HepG2 (cell line): Measurements from ENCODE around the gene NCOA4. TPM values are rescaled to one million over a fixed set of nuclear protein-coding genes. Genes with fewer than 3 reads are reported as not detected.

Experiments used
- CBX2 ChIP-seq, 2 experiments: fragments of 200-600 bp in 1 of 2; sonication (generic); formaldehyde crosslinking in 1 of 2; IDR thresholded peaks; 2 replicates each; pipeline versions ENCODE4 v1.7.0 to v1.8.1; 2018 to 2022; ENCODE audit warnings: low read depth in 2 of 2, low read length in 1 of 2, mild to moderate bottlenecking in 1 of 2, missing genetic modification reagents in 1 of 2
- GATAD2A ChIP-seq: IDR thresholded peaks from 2 replicates; pipeline ENCODE4 v1.6.1; 2016
- GFI1 ChIP-seq: sonication (generic); formaldehyde crosslinking; IDR thresholded peaks from 2 replicates; pipeline ENCODE4 v1.5.0; 2020; ENCODE audit warnings: missing genetic modification reagents, mild to moderate bottlenecking, borderline replicate concordance
- IRF2 ChIP-seq: IDR thresholded peaks from 2 replicates; pipeline ENCODE4 v1.6.1; 2018; ENCODE audit warnings: missing genetic modification reagents, missing compliant biosample characterization
- IRX3 ChIP-seq: sonication (generic); formaldehyde crosslinking; IDR thresholded peaks from 2 replicates; pipeline ENCODE4 v1.8.1; 2023; ENCODE audit warnings: mild to moderate bottlenecking, low read depth, missing genetic modification reagents, borderline replicate concordance
- NFYC ChIP-seq: IDR thresholded peaks from 2 replicates; pipeline ENCODE4 v1.6.1; 2016; ENCODE audit warnings: missing genetic modification reagents, missing compliant biosample characterization
- RXRB ChIP-seq: IDR thresholded peaks from 2 replicates; pipeline ENCODE4 v1.6.1; 2016; ENCODE audit warnings: borderline replicate concordance, missing genetic modification reagents, missing compliant biosample characterization
- SMAD1 ChIP-seq: sonication (generic); formaldehyde crosslinking; IDR thresholded peaks from 2 replicates; pipeline ENCODE4 v1.4.0; 2020; ENCODE audit warnings: missing genetic modification reagents, low read depth, mild to moderate bottlenecking, borderline replicate concordance
- WIZ ChIP-seq: sonication (generic); formaldehyde crosslinking; IDR thresholded peaks from 2 replicates; pipeline ENCODE4 v1.5.1; 2020; ENCODE audit warnings: mild to moderate bottlenecking, missing genetic modification reagents
- ZFY ChIP-seq: sonication (generic); formaldehyde crosslinking; IDR thresholded peaks from 2 replicates; pipeline ENCODE4 v1.4.0; 2020; ENCODE audit warnings: missing genetic modification reagents
- ZNF160 ChIP-seq: sonication (generic); formaldehyde crosslinking; IDR thresholded peaks from 2 replicates; pipeline ENCODE4 v1.8.0; 2022; ENCODE audit warnings: mild to moderate bottlenecking, inconsistent platforms, missing genetic modification reagents
- ZNF253 ChIP-seq: sonication (generic); formaldehyde crosslinking; IDR thresholded peaks from 2 replicates; pipeline ENCODE4 v1.8.0; 2022; ENCODE audit warnings: mild to moderate bottlenecking, missing genetic modification reagents, borderline replicate concordance
- ZNF264 ChIP-seq: sonication (generic); formaldehyde crosslinking; IDR thresholded peaks from 2 replicates; pipeline ENCODE4 v1.4.0; 2020; ENCODE audit warnings: missing genetic modification reagents
- polyA plus RNA-seq, 8 experiments: library from polyadenylated mRNA; depleted of rRNA in 3 of 8; stranded (reverse) in 7 of 8; unstranded in 1 of 8; fragments of >200 nt; fragmentation: Illumina TruSeq in 4 of 8; extraction: Trizol in 4 of 8; gene quantifications; 2 replicates each; pipeline versions ENCODE4 v1.2.1 to v1.2.3, GENCODE V29; 2011 to 2016; ENCODE audit warnings: low read depth in 4 of 8, missing spikeins in 1 of 8, mixed read lengths in 1 of 8; ENCODE audit not compliant: insufficient read depth in 1 of 8
- total RNA-seq, 5 experiments: library from RNA; depleted of rRNA; stranded (reverse); fragments of >200 nt; fragmentation: Illumina TruSeq; extraction: Trizol; gene quantifications; 2 replicates each; pipeline ENCODE4 v1.2.3, GENCODE V29; 2016; ENCODE audit warnings: low read depth in 1 of 5
- TF ChIP-seq, protein P1 (sequence below): sonication (generic); formaldehyde crosslinking; IDR thresholded peaks from 2 replicates; pipeline ENCODE4 v1.5.0; 2020; ENCODE audit warnings: missing genetic modification reagents
- TF ChIP-seq, protein P2 (sequence below): IDR thresholded peaks from 2 replicates; pipeline ENCODE4 v1.6.1; 2016; ENCODE audit warnings: missing compliant biosample characterization, missing genetic modification reagents, borderline replicate concordance
- TF ChIP-seq, protein P3 (sequence below): sonication (generic); formaldehyde crosslinking; IDR thresholded peaks from 2 replicates; pipeline ENCODE4 v1.4.0; 2020; ENCODE audit warnings: mild to moderate bottlenecking, missing genetic modification reagents
- TF ChIP-seq, protein P4 (sequence below): sonication (generic); formaldehyde crosslinking; IDR thresholded peaks from 2 replicates; pipeline ENCODE4 v1.4.0; 2020; ENCODE audit warnings: missing genetic modification reagents, borderline replicate concordance

Gene NCOA4
- total and polyA plus RNA-seq, 2 of the 13 experiments (the other 11 are each of a cell fraction or from before 2014, with no cell fraction given), result 306 to 400 TPM

DNA sequence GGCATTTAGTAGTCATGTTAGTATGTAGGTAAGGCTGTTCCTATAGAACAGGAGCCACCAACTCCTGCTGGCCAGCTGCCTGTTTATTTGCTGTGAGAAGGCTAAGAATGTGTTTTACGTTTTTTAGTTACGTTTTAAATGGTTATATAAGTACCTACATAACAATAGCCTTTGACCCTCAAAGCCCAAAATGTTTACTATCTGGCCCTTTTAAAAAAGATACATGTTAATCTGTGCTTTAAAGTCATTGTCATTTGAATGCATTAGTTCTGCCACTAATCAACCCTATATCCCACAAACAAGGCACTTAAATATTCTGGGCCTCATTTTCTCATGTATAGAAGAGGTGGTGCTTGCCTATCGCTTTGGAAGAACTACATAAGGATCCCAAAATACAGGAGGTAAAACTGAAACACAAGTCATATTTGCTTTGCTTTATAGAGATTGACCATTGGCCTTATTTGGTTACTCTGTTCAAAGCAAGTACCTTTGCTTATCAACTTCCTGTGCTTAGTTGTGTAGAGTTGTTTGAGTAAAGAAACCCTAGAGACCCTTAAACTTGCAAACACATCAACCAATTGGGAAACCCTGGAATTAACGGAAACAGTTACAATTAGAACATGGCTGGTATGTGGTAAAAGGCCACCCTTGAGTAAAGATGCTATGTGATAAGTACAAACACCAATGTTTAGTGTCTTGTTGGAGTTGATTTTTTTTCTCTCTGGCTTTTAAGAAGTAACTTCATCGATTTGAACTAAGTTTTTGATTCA, 32.2 kb downstream of the NCOA4 start (continued):
- TF ChIP-seq, protein P1, sequence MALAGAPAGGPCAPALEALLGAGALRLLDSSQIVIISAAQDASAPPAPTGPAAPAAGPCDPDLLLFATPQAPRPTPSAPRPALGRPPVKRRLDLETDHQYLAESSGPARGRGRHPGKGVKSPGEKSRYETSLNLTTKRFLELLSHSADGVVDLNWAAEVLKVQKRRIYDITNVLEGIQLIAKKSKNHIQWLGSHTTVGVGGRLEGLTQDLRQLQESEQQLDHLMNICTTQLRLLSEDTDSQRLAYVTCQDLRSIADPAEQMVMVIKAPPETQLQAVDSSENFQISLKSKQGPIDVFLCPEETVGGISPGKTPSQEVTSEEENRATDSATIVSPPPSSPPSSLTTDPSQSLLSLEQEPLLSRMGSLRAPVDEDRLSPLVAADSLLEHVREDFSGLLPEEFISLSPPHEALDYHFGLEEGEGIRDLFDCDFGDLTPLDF, result no peak
- TF ChIP-seq RXRB (CRISPR knock-in tag), result peak; percentile 91
- peak; percentile 83; the same call in 1 of the 2 replicates for TF ChIP-seq IRX3 (CRISPR knock-in tag)
- TF ChIP-seq ZNF253 (CRISPR knock-in tag), result no peak
- TF ChIP-seq ZNF264 (CRISPR knock-in tag), result peak; percentile 29; the same call in 1 of the 2 replicates
- TF ChIP-seq CBX2 (IDR thresholded peaks at IDR 0.05; ENCODE audit: low read depth, low read length), result no peak
- no peak for TF ChIP-seq CBX2 (CRISPR knock-in tag; IDR thresholded peaks at IDR 0.05; ENCODE audit: low read depth)
- TF ChIP-seq NFYC (CRISPR knock-in tag), result peak; percentile 55
- TF ChIP-seq SMAD1, result no peak
- no peak for TF ChIP-seq ZNF160 (CRISPR knock-in tag)
- TF ChIP-seq, protein P2, sequence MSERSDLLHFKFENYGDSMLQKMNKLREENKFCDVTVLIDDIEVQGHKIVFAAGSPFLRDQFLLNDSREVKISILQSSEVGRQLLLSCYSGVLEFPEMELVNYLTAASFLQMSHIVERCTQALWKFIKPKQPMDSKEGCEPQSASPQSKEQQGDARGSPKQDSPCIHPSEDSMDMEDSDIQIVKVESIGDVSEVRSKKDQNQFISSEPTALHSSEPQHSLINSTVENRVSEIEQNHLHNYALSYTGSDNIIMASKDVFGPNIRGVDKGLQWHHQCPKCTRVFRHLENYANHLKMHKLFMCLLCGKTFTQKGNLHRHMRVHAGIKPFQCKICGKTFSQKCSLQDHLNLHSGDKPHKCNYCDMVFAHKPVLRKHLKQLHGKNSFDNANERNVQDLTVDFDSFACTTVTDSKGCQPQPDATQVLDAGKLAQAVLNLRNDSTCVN (CRISPR knock-in tag), result no peak
- 0 out of 2 replicates have a peak, but pooled peaks have one; percentile 14 for TF ChIP-seq IRF2 (CRISPR knock-in tag)
- TF ChIP-seq WIZ (CRISPR knock-in tag), result no peak
- TF ChIP-seq ZFY (CRISPR knock-in tag), result no peak
- peak; percentile 88 for TF ChIP-seq GFI1
- TF ChIP-seq, protein P3, sequence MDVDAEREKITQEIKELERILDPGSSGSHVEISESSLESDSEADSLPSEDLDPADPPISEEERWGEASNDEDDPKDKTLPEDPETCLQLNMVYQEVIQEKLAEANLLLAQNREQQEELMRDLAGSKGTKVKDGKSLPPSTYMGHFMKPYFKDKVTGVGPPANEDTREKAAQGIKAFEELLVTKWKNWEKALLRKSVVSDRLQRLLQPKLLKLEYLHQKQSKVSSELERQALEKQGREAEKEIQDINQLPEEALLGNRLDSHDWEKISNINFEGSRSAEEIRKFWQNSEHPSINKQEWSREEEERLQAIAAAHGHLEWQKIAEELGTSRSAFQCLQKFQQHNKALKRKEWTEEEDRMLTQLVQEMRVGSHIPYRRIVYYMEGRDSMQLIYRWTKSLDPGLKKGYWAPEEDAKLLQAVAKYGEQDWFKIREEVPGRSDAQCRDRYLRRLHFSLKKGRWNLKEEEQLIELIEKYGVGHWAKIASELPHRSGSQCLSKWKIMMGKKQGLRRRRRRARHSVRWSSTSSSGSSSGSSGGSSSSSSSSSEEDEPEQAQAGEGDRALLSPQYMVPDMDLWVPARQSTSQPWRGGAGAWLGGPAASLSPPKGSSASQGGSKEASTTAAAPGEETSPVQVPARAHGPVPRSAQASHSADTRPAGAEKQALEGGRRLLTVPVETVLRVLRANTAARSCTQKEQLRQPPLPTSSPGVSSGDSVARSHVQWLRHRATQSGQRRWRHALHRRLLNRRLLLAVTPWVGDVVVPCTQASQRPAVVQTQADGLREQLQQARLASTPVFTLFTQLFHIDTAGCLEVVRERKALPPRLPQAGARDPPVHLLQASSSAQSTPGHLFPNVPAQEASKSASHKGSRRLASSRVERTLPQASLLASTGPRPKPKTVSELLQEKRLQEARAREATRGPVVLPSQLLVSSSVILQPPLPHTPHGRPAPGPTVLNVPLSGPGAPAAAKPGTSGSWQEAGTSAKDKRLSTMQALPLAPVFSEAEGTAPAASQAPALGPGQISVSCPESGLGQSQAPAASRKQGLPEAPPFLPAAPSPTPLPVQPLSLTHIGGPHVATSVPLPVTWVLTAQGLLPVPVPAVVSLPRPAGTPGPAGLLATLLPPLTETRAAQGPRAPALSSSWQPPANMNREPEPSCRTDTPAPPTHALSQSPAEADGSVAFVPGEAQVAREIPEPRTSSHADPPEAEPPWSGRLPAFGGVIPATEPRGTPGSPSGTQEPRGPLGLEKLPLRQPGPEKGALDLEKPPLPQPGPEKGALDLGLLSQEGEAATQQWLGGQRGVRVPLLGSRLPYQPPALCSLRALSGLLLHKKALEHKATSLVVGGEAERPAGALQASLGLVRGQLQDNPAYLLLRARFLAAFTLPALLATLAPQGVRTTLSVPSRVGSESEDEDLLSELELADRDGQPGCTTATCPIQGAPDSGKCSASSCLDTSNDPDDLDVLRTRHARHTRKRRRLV (CRISPR knock-in tag), result peak; percentile 38; the same call in 1 of the 2 replicates
- TF ChIP-seq, protein P4, sequence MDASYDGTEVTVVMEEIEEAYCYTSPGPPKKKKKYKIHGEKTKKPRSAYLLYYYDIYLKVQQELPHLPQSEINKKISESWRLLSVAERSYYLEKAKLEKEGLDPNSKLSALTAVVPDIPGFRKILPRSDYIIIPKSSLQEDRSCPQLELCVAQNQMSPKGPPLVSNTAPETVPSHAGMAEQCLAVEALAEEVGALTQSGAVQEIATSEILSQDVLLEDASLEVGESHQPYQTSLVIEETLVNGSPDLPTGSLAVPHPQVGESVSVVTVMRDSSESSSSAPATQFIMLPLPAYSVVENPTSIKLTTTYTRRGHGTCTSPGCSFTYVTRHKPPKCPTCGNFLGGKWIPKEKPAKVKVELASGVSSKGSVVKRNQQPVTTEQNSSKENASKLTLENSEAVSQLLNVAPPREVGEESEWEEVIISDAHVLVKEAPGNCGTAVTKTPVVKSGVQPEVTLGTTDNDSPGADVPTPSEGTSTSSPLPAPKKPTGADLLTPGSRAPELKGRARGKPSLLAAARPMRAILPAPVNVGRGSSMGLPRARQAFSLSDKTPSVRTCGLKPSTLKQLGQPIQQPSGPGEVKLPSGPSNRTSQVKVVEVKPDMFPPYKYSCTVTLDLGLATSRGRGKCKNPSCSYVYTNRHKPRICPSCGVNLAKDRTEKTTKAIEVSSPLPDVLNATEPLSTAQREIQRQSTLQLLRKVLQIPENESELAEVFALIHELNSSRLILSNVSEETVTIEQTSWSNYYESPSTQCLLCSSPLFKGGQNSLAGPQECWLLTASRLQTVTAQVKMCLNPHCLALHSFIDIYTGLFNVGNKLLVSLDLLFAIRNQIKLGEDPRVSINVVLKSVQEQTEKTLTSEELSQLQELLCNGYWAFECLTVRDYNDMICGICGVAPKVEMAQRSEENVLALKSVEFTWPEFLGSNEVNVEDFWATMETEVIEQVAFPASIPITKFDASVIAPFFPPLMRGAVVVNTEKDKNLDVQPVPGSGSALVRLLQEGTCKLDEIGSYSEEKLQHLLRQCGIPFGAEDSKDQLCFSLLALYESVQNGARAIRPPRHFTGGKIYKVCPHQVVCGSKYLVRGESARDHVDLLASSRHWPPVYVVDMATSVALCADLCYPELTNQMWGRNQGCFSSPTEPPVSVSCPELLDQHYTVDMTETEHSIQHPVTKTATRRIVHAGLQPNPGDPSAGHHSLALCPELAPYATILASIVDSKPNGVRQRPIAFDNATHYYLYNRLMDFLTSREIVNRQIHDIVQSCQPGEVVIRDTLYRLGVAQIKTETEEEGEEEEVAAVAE (CRISPR knock-in tag), result no peak
- peak; percentile 89 for TF ChIP-seq GATAD2A (CRISPR knock-in tag)
